MM.1S (cell line): ENCODE measurements around the gene COL20A1.

Experiments used
- DNase-seq: peaks from one replicate; pipeline ENCODE4 v3.0.0-alpha.2; 2015
- H2AFZ ChIP-seq: fragments of 300-600 bp; sonication (generic); 2 replicates; pipeline ENCODE4 v1.6.0; 2016; ENCODE audit warnings: antibody characterized with exemption, low read length
- H3F3A ChIP-seq: fragments of 300-600 bp; sonication (generic); 2 replicates; pipeline ENCODE4 v1.6.1; 2016; ENCODE audit warnings: mild to moderate bottlenecking, antibody characterized with exemption, low read length, moderate library complexity, mixed read lengths; ENCODE audit not compliant: insufficient read depth
- H3K27ac ChIP-seq: fragments of 300-600 bp; sonication (generic); 2 replicates; pipeline ENCODE4 v1.5.1; 2016; ENCODE audit warnings: mild to moderate bottlenecking, low read length
- H3K27me3 ChIP-seq: fragments of 300-600 bp; sonication (generic); replicated peaks from 2 replicates; pipeline ENCODE4 v1.6.0; 2016; ENCODE audit warnings: low read length; ENCODE audit not compliant: insufficient read depth
- H3K36me3 ChIP-seq: fragments of 300-600 bp; sonication (generic); replicated peaks from 2 replicates; pipeline ENCODE4 v1.6.1; 2016; ENCODE audit warnings: mild to moderate bottlenecking, low read length, mixed read lengths; ENCODE audit not compliant: insufficient read depth
- H3K4me1 ChIP-seq: fragments of 300-600 bp; sonication (generic); 2 replicates; pipeline ENCODE4 v1.6.1; 2016; ENCODE audit warnings: low read length, mixed read lengths
- H3K4me2 ChIP-seq: fragments of 300-600 bp; sonication (generic); 2 replicates; pipeline ENCODE4 v1.6.0; 2016; ENCODE audit warnings: low read depth, low read length
- H3K4me3 ChIP-seq: fragments of 300-600 bp; sonication (generic); 2 replicates; pipeline ENCODE4 v1.5.1; 2016; ENCODE audit warnings: low read length, mixed read lengths
- H3K79me2 ChIP-seq: fragments of 300-600 bp; sonication (generic); 2 replicates; pipeline ENCODE4 v1.6.1; 2016; ENCODE audit warnings: mixed run types, low read length, mixed read lengths
- H3K9ac ChIP-seq: fragments of 300-600 bp; sonication (generic); 2 replicates; pipeline ENCODE4 v1.6.1; 2016; ENCODE audit warnings: low read length, mixed read lengths
- H3K9me2 ChIP-seq: fragments of 300-600 bp; sonication (generic); replicated peaks from 2 replicates; pipeline ENCODE4 v1.6.1; 2016; ENCODE audit warnings: mild to moderate bottlenecking, low read length, mixed read lengths; ENCODE audit not compliant: insufficient read depth
- H3K9me3 ChIP-seq: fragments of 300-600 bp; sonication (generic); replicated peaks from 2 replicates; pipeline ENCODE4 v1.6.1; 2016; ENCODE audit warnings: mild to moderate bottlenecking, low read length, mixed read lengths; ENCODE audit not compliant: insufficient read depth
- H4K20me1 ChIP-seq: fragments of 300-600 bp; sonication (generic); 2 replicates; pipeline ENCODE4 v1.6.1; 2016; ENCODE audit warnings: mild to moderate bottlenecking, low read length, moderate library complexity, mixed read lengths; ENCODE audit not compliant: insufficient read depth
- CTCF ChIP-seq: fragments of 300-600 bp; sonication (generic); IDR thresholded peaks from 2 replicates; pipeline ENCODE4 v1.5.1; 2016; ENCODE audit warnings: antibody characterized with exemption, low read length, mixed read lengths
- EZH2 ChIP-seq: fragments of 300-600 bp; sonication (generic); optimal IDR thresholded peaks from 2 replicates; pipeline ENCODE3; 2017; ENCODE audit warnings: low read depth, mild to moderate bottlenecking, antibody characterized with exemption, low read length, mixed read lengths
- EZH2phosphoT487 ChIP-seq: fragments of 300-600 bp; sonication (generic); IDR thresholded peaks from 2 replicates; pipeline ENCODE4 v1.6.1; 2018; ENCODE audit warnings: antibody characterized with exemption, low read length

The COL20A1 gene

DNA sequence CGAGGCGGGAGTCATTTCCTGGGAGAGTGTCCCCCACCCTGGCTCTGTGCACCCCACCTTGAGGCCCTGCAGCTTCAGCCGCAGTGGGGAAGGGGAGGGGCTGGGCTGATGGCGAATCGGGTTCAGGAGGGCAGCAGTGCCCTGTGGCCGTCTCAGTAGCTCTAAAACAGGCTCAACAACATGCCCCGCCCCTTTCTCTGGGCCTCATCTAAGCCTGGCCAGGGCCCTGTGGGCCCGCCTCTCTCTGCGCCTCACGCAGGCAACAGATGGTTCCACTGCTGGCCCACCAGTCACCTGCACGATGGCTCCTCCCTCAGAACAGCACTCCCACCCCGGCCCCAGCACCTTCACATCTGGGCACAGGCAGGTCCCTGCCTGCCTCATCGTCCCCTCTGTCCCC lies 38.0 kb downstream of the COL20A1 start:
- Histone ChIP-seq H4K20me1 (no peaks in the 10 kb centered on the region), H3K27me3 (peaks cover 72% of the 10 kb centered on the region), H3K27ac (no peak overlapping the region), H3K79me2 (no peaks in the 10 kb centered on the region), H3K9ac (no peak overlapping the region), H3K9me3 (no peaks in the 10 kb centered on the region), H3F3A (no peaks in the 10 kb centered on the region), H2AFZ (no peak overlapping the region), H3K4me3 (no peak overlapping the region), H3K4me1 (no peaks in the 10 kb centered on the region), H3K4me2 (no peak overlapping the region), H3K9me2 (no peaks in the 10 kb centered on the region), H3K36me3 (no peaks in the 10 kb centered on the region)
- TF ChIP-seq EZH2, result no peak
- TF ChIP-seq EZH2phosphoT487, result no peak
- no peak for TF ChIP-seq CTCF
- no peak for DNase-seq

- no peak for DNase-seq
- no peaks in the 10 kb centered on the region for H4K20me1 ChIP-seq
- H3K9me3 ChIP-seq, result no peaks in the 10 kb centered on the region
- no peaks in the 10 kb centered on the region for H3K9me2 ChIP-seq
- H2AFZ ChIP-seq, result no peak overlapping the region
- H3K4me2 ChIP-seq, result no peak overlapping the region
- H3K4me3 ChIP-seq, result no peak overlapping the region
- no peak overlapping the region for H3K9ac ChIP-seq
- no peaks in the 10 kb centered on the region for H3K79me2 ChIP-seq
- no peaks in the 10 kb centered on the region for H3K36me3 ChIP-seq
- H3K27me3 ChIP-seq, result peaks cover 81% of the 10 kb centered on the region
- no peak overlapping the region for H3K27ac ChIP-seq
- no peaks in the 10 kb centered on the region for H3F3A ChIP-seq
- TF ChIP-seq EZH2phosphoT487 (no peak), CTCF (no peak)
- no peaks in the 10 kb centered on the region for H3K4me1 ChIP-seq
Observed at GRCh38 chr20:63331741-63332400, 38.9 kb downstream of the COL20A1 start.

DNA sequence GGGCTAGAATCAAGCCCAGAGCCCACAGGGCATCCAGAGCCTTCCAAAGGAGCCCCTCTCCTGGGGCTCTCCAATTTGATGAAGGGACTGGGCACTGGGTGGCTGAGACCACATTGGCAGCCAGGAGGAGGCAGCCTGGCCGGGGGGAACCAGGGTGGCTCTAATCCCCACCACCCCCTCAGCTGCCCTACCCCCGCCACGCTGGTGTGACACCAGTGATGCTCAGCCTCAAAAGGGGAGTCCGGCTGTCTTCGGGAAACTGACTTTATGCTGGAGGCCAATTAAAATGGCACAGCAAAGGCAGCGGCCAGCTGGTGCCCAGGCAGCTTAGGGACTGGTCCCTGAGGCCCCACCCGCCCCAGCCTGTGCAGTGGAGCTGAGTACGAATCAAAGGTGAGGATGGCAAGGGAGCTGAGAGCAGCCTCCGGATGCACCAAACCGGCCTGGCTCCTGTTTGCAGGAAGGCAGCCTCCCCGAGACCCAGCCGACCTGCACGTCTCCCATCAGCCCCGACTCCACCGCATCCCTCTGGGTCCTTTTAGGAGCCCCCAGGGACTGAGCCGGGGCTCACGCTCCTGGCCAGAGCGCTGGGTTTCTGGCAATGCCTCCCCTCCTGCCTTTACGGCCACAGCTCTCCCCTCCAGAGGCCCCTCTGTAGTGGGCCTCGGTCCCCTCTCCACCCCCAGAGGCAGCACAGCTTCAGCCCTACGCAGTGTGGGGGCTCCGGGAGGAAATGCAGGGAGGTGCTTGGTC lies 39.7 kb downstream of the COL20A1 start:
- Histone ChIP-seq H3K4me1 (no peaks in the 10 kb centered on the region), H3F3A (no peaks in the 10 kb centered on the region), H3K27me3 (peaks cover 89% of the 10 kb centered on the region), H3K4me2 (no peak overlapping the region), H2AFZ (no peak overlapping the region), H3K9ac (no peak overlapping the region), H3K9me2 (no peaks in the 10 kb centered on the region), H3K4me3 (no peak overlapping the region), H3K27ac (no peak overlapping the region), H3K79me2 (no peaks in the 10 kb centered on the region), H3K9me3 (no peaks in the 10 kb centered on the region), H4K20me1 (no peaks in the 10 kb centered on the region), H3K36me3 (no peaks in the 10 kb centered on the region)
- DNase-seq, result no peak
- TF ChIP-seq CTCF (no peak), EZH2phosphoT487 (no peak), EZH2 (no peak)
